Kasumi-1 (cell line): Measurements from ENCODE around the gene ACTG1.

ENCODE experiments used
- DNase-seq, 2 experiments: peaks; one replicate each; lab custom pipeline; 2025; lab: John Stamatoyannopoulos, UW

Gene ACTG1

GRCh38 chr17:81494626-81495377 lies 17.8 kb downstream of the ACTG1 start:
- no peak for DNase-seq

- no peak for DNase-seq
These were observed 19.2 kb downstream of the ACTG1 start for GRCh38 chr17:81493198-81494038.

- DNase-seq, result no peak
These were observed 19.9 kb downstream of the ACTG1 start for GRCh38 chr17:81492706-81493105.

GRCh38 chr17:81492202-81492601 lies 20.4 kb downstream of the ACTG1 start:
- DNase-seq, result no peak

GRCh38 chr17:81491761-81492160 lies 20.8 kb downstream of the ACTG1 start:
- no peak for DNase-seq

GRCh38 chr17:81491181-81491581 lies 21.4 kb downstream of the ACTG1 start:
- DNase-seq, result no peak

- DNase-seq, result no peak
These were observed 22.3 kb downstream of the ACTG1 start for GRCh38 chr17:81489998-81490992.

GRCh38 chr17:81489012-81489997 lies 23.3 kb downstream of the ACTG1 start:
- DNase-seq, result no peak

GRCh38 chr17:81488276-81488860 lies 24.2 kb downstream of the ACTG1 start:
- no peak for DNase-seq

GRCh38 chr17:81487487-81488275 lies 24.9 kb downstream of the ACTG1 start:
- DNase-seq, result peak; percentile 35 to 60

- DNase-seq, result no peak
These were observed 25.5 kb downstream of the ACTG1 start for GRCh38 chr17:81487089-81487486.

GRCh38 chr17:81486199-81486810 lies 26.3 kb downstream of the ACTG1 start:
- DNase-seq, result peak; percentile 82 to 89

- peak; percentile 88 to 90 for DNase-seq
These were observed 28.2 kb downstream of the ACTG1 start for GRCh38 chr17:81484195-81484979.

- DNase-seq, result no peak
These were observed 28.8 kb downstream of the ACTG1 start for GRCh38 chr17:81483862-81484194.

GRCh38 chr17:81483085-81483861 lies 29.3 kb downstream of the ACTG1 start:
- peak; percentile 94 to 95 for DNase-seq

- peak in 1 of 2 experiments; percentile 57 for DNase-seq
These were observed 29.9 kb downstream of the ACTG1 start for GRCh38 chr17:81482673-81483072.

GRCh38 chr17:81481815-81482505 lies 30.6 kb downstream of the ACTG1 start:
- no peak for DNase-seq
